ENCODE data around the gene SLC35E4. TPM values are rescaled to one million over a fixed set of nuclear protein-coding genes. Genes with fewer than 3 reads are reported as not detected.

SLC35E4 gene
- total RNA-seq, 1 experiment from 2014 or later, result 5.5 TPM

GRCh38 chr22:30609260-30610185 lies 26.1 kb upstream of the SLC35E4 start:
- DNase-seq (ENCODE audit: low read depth, low spot score) (no peak), ATAC-seq (peak; percentile 62)
- peak overlapping the region; percentile 26 for H3K27ac ChIP-seq (ENCODE audit: low read length)
- peaks cover 3% of the 10 kb centered on the region for H3K4me1 ChIP-seq (ENCODE audit: control insufficient read depth, insufficient read depth, low read length)
- H3K36me3 ChIP-seq (ENCODE audit: control insufficient read depth, insufficient read depth, low read length), result no peaks in the 10 kb centered on the region
- intact Hi-C loops (cut with micrococcal nuclease; ENCODE audit: unreplicated experiment), result no loop called here
- no peak overlapping the region for H3K4me3 ChIP-seq (ENCODE audit: low read depth in 2 of 2, low read length in 2 of 2)
- H3K27me3 ChIP-seq (ENCODE audit: control insufficient read depth, insufficient read depth, low read length), result no peaks in the 10 kb centered on the region
- TF ChIP-seq POLR2AphosphoS5 (IDR thresholded peaks at IDR 0.05; ENCODE audit: low read depth, low read length) (no peak), TCF7L2 (IDR thresholded peaks at IDR 0.05; ENCODE audit: low read depth, low read length) (no peak), SIN3A (IDR thresholded peaks at IDR 0.05; ENCODE audit: borderline replicate concordance, insufficient read depth, low read depth, low read length) (no peak), CTCF (IDR thresholded peaks at IDR 0.05) (no peak), REST (IDR thresholded peaks at IDR 0.05; ENCODE audit: insufficient read depth in 1 of 2, low read depth in 2 of 2, low read length in 1 of 2) (no peak)
- BruUV-seq (replicated peaks), result no TSS peak
- CTCF ChIA-PET, result interaction anchor here (1.3 kb wide), 1 partner anchor 166 kb away, joined by 3 read pairs; no protein-coding TSS in a partner anchor
- H3K9me3 ChIP-seq (ENCODE audit: control insufficient read depth, insufficient read depth, low read depth, low read length), result no peaks in the 10 kb centered on the region
- in situ Hi-C loops (cut with HindIII; ENCODE audit: low pct_unique_long_range_greater_than_20kb, low sequenced_read_pairs), result no loop called here
- POLR2A ChIA-PET, result no interaction called here

DNA sequence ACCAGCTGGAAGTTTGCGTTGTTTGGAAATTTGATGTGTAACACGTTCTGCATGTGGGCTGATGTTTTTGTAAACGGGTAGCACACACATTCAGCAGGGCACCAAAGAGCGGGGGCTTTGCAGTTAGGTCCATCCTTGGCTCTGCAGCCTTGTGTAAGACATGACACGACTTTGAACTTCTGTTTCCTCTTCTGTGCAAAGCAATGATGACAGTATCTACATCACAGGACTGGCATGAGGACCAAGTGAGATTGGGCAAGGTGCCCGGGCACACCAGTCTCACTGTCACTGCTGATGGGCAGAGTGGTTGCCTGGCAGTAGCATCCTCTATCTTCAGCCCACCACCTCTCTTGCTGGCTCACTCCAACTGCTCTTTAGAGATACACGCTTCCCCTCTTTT lies 25.3 kb upstream of the SLC35E4 start:
- POLR2A ChIA-PET, result no interaction called here
- in situ Hi-C loops (cut with HindIII; ENCODE audit: low pct_unique_long_range_greater_than_20kb, low sequenced_read_pairs), result no loop called here
- Histone ChIP-seq H3K4me1 (ENCODE audit: control insufficient read depth, insufficient read depth, low read length) (peaks cover 3% of the 10 kb centered on the region), H3K4me3 (ENCODE audit: low read depth in 2 of 2, low read length in 2 of 2) (no peak overlapping the region), H3K27ac (ENCODE audit: low read length) (no peak overlapping the region), H3K27me3 (ENCODE audit: control insufficient read depth, insufficient read depth, low read length) (no peaks in the 10 kb centered on the region), H3K9me3 (ENCODE audit: control insufficient read depth, insufficient read depth, low read depth, low read length) (no peaks in the 10 kb centered on the region), H3K36me3 (ENCODE audit: control insufficient read depth, insufficient read depth, low read length) (no peaks in the 10 kb centered on the region)
- CTCF ChIA-PET, result no interaction called here
- ATAC-seq (no peak), DNase-seq (ENCODE audit: low read depth, low spot score) (no peak)
- no TSS peak for BruUV-seq (replicated peaks)
- intact Hi-C loops (cut with micrococcal nuclease; ENCODE audit: unreplicated experiment), result no loop called here
- TF ChIP-seq SIN3A (IDR thresholded peaks at IDR 0.05; ENCODE audit: borderline replicate concordance, insufficient read depth, low read depth, low read length) (no peak), REST (IDR thresholded peaks at IDR 0.05; ENCODE audit: insufficient read depth in 1 of 2, low read depth in 2 of 2, low read length in 1 of 2) (no peak), CTCF (IDR thresholded peaks at IDR 0.05) (no peak), POLR2AphosphoS5 (IDR thresholded peaks at IDR 0.05; ENCODE audit: low read depth, low read length) (no peak), TCF7L2 (IDR thresholded peaks at IDR 0.05; ENCODE audit: low read depth, low read length) (no peak)
